ENCODE measurements around the gene NDST3.

Gene NDST3

GRCh38 chr4:118215826-118216225 is 181.5 kb downstream of the NDST3 start:
- no peak overlapping the region for H3K4me3 ChIP-seq
- H3K36me3 ChIP-seq, result no peaks in the 10 kb centered on the region
- no peak overlapping the region for H3K4me2 ChIP-seq
- H3K9me3 ChIP-seq, result no peaks in the 10 kb centered on the region
- no peaks in the 10 kb centered on the region for H4K20me1 ChIP-seq
- TF ChIP-seq Cebpa-rat (IDR thresholded peaks at IDR 0.05), result no peak
- no peak overlapping the region for H3K27ac ChIP-seq
- H3K4me1 ChIP-seq, result no peaks in the 10 kb centered on the region
- no peak overlapping the region for H3K9ac ChIP-seq
- no peaks in the 10 kb centered on the region for H3K27me3 ChIP-seq

GRCh38 chr4:118221227-118221800 is 187.0 kb downstream of the NDST3 start:
- Histone ChIP-seq H3K4me2 (no peak overlapping the region), H3K27me3 (no peaks in the 10 kb centered on the region), H3K9ac (no peak overlapping the region), H3K27ac (no peak overlapping the region), H3K4me3 (no peak overlapping the region), H3K36me3 (no peaks in the 10 kb centered on the region), H4K20me1 (no peaks in the 10 kb centered on the region), H3K4me1 (no peaks in the 10 kb centered on the region), H3K9me3 (no peaks in the 10 kb centered on the region)
- TF ChIP-seq Cebpa-rat (IDR thresholded peaks at IDR 0.05), result no peak

GRCh38 chr4:118224243-118224829 is 190.1 kb downstream of the NDST3 start:
- H3K27me3 ChIP-seq, result no peaks in the 10 kb centered on the region
- H3K9me3 ChIP-seq, result no peaks in the 10 kb centered on the region
- H3K4me2 ChIP-seq, result no peak overlapping the region
- no peak overlapping the region for H3K27ac ChIP-seq
- no peaks in the 10 kb centered on the region for H3K4me1 ChIP-seq
- H4K20me1 ChIP-seq, result no peaks in the 10 kb centered on the region
- H3K4me3 ChIP-seq, result no peak overlapping the region
- H3K9ac ChIP-seq, result no peak overlapping the region
- no peak for TF ChIP-seq Cebpa-rat (IDR thresholded peaks at IDR 0.05)
- no peaks in the 10 kb centered on the region for H3K36me3 ChIP-seq

- TF ChIP-seq Cebpa-rat (IDR thresholded peaks at IDR 0.05), result no peak
- H3K36me3 ChIP-seq, result no peaks in the 10 kb centered on the region
- no peaks in the 10 kb centered on the region for H3K9me3 ChIP-seq
Observed at GRCh38 chr4:118225511-118225910, 191.2 kb downstream of the NDST3 start.

GRCh38 chr4:118226311-118227010 is 192.2 kb downstream of the NDST3 start:
- H4K20me1 ChIP-seq, result no peaks in the 10 kb centered on the region
- TF ChIP-seq Cebpa-rat (IDR thresholded peaks at IDR 0.05), result no peak
- H3K9me3 ChIP-seq, result no peaks in the 10 kb centered on the region
- no peaks in the 10 kb centered on the region for H3K36me3 ChIP-seq
- no peak overlapping the region for H3K4me2 ChIP-seq
- no peaks in the 10 kb centered on the region for H3K4me1 ChIP-seq
- H3K4me3 ChIP-seq, result no peak overlapping the region
- no peaks in the 10 kb centered on the region for H3K27me3 ChIP-seq
- H3K27ac ChIP-seq, result no peak overlapping the region
- no peak overlapping the region for H3K9ac ChIP-seq

More at GRCh38 chr4:118225511-118225910, 191.2 kb downstream of the NDST3 start:
- no peaks in the 10 kb centered on the region for H4K20me1 ChIP-seq
- no peaks in the 10 kb centered on the region for H3K4me1 ChIP-seq
- H3K9ac ChIP-seq, result no peak overlapping the region
- no peak overlapping the region for H3K27ac ChIP-seq
- H3K4me2 ChIP-seq, result no peak overlapping the region
- H3K4me3 ChIP-seq, result no peak overlapping the region
- no peaks in the 10 kb centered on the region for H3K27me3 ChIP-seq

- Histone ChIP-seq H3K4me1 (no peaks in the 10 kb centered on the region), H3K9me3 (no peaks in the 10 kb centered on the region), H3K9ac (no peak overlapping the region), H4K20me1 (no peaks in the 10 kb centered on the region), H3K27me3 (no peaks in the 10 kb centered on the region), H3K27ac (no peak overlapping the region), H3K36me3 (no peaks in the 10 kb centered on the region), H3K4me2 (no peak overlapping the region), H3K4me3 (no peak overlapping the region)
- TF ChIP-seq Cebpa-rat (IDR thresholded peaks at IDR 0.05), result no peak
Observed at GRCh38 chr4:118235566-118236120, 201.4 kb downstream of the NDST3 start.

- Histone ChIP-seq H3K9ac (no peak overlapping the region), H3K36me3 (no peaks in the 10 kb centered on the region), H3K27me3 (no peaks in the 10 kb centered on the region), H3K27ac (no peak overlapping the region), H3K4me3 (no peak overlapping the region), H4K20me1 (no peaks in the 10 kb centered on the region), H3K9me3 (no peaks in the 10 kb centered on the region), H3K4me2 (no peak overlapping the region), H3K4me1 (no peaks in the 10 kb centered on the region)
- TF ChIP-seq Cebpa-rat (IDR thresholded peaks at IDR 0.05), result no peak
Observed at GRCh38 chr4:118237531-118237930, 203.2 kb downstream of the NDST3 start.

- H3K4me3 ChIP-seq, result no peak overlapping the region
- H3K9me3 ChIP-seq, result peaks cover 8% of the 10 kb centered on the region; the same call in 1 of the 2 replicates
- no peak overlapping the region for H3K9ac ChIP-seq
- H3K36me3 ChIP-seq, result no peaks in the 10 kb centered on the region
- TF ChIP-seq Cebpa-rat (IDR thresholded peaks at IDR 0.05), result no peak
- no peak overlapping the region for H3K27ac ChIP-seq
- H4K20me1 ChIP-seq, result no peaks in the 10 kb centered on the region
- H3K4me2 ChIP-seq, result no peak overlapping the region
- H3K4me1 ChIP-seq, result no peaks in the 10 kb centered on the region
- H3K27me3 ChIP-seq, result no peaks in the 10 kb centered on the region
Observed at GRCh38 chr4:118249890-118250289, 215.6 kb downstream of the NDST3 start.

GRCh38 chr4:118254368-118254767 is 220.1 kb downstream of the NDST3 start:
- no peak overlapping the region for H3K4me3 ChIP-seq
- H3K9me3 ChIP-seq, result peaks cover 8% of the 10 kb centered on the region; the same call in 1 of the 2 replicates
- no peaks in the 10 kb centered on the region for H3K27me3 ChIP-seq
- no peaks in the 10 kb centered on the region for H3K36me3 ChIP-seq
- no peak overlapping the region for H3K9ac ChIP-seq
- no peak overlapping the region for H3K27ac ChIP-seq
- no peaks in the 10 kb centered on the region for H3K4me1 ChIP-seq
- H4K20me1 ChIP-seq, result no peaks in the 10 kb centered on the region
- H3K4me2 ChIP-seq, result no peak overlapping the region
- no peak for TF ChIP-seq Cebpa-rat (IDR thresholded peaks at IDR 0.05)

GRCh38 chr4:118259111-118259510 is 224.8 kb downstream of the NDST3 start:
- no peaks in the 10 kb centered on the region for H4K20me1 ChIP-seq
- no peaks in the 10 kb centered on the region for H3K9me3 ChIP-seq

More at GRCh38 chr4:118259111-118259510, 224.8 kb downstream of the NDST3 start:
- H3K36me3 ChIP-seq, result no peaks in the 10 kb centered on the region
- H3K4me2 ChIP-seq, result no peak overlapping the region
- no peaks in the 10 kb centered on the region for H3K27me3 ChIP-seq
- no peaks in the 10 kb centered on the region for H3K4me1 ChIP-seq
- no peak overlapping the region for H3K27ac ChIP-seq
- no peak for TF ChIP-seq Cebpa-rat (IDR thresholded peaks at IDR 0.05)
- no peak overlapping the region for H3K9ac ChIP-seq
- no peak overlapping the region for H3K4me3 ChIP-seq

Measured in BLaER1 (cell line).